Ectodermal cell (in vitro differentiated cells): ENCODE measurements around the gene VAPA.

Source experiments
- H3K27ac ChIP-seq: 2 replicates; pipeline ENCODE4 v1.7.0; 2013; ENCODE audit warnings: mild to moderate bottlenecking, low read depth, low read length; ENCODE audit not compliant: insufficient read depth, poor library complexity, severe bottlenecking
- H3K27me3 ChIP-seq: 2 replicates; pipeline ENCODE4 v1.7.0; 2013; ENCODE audit warnings: mild to moderate bottlenecking, low read length; ENCODE audit not compliant: insufficient read depth, control insufficient read depth, poor library complexity, severe bottlenecking
- H3K36me3 ChIP-seq: one replicate; pipeline ENCODE4 v1.7.0; 2013; ENCODE audit warnings: low read length; ENCODE audit not compliant: control insufficient read depth, insufficient read depth
- H3K4me1 ChIP-seq: one replicate; pipeline ENCODE4 v1.7.0; 2013; ENCODE audit warnings: low read length; ENCODE audit not compliant: control insufficient read depth, insufficient read depth
- H3K4me3 ChIP-seq: 2 replicates; pipeline ENCODE4 v1.7.0; 2013; ENCODE audit warnings: low read depth, low read length, control low read depth; ENCODE audit not compliant: insufficient read depth
- H3K9me3 ChIP-seq: 2 replicates; pipeline ENCODE4 v1.7.0; 2013; ENCODE audit warnings: mild to moderate bottlenecking, low read length, moderate library complexity; ENCODE audit not compliant: control insufficient read depth
- WGBS, 2 experiments: methylation state at CpG; one replicate each; pipeline ENCODE4 v1.1.7; 2013; ENCODE audit warnings: missing lambda C conversion rate in 2 of 2; 5-methylcytosine and 5-hydroxymethylcytosine counted together

The VAPA gene

DNA sequence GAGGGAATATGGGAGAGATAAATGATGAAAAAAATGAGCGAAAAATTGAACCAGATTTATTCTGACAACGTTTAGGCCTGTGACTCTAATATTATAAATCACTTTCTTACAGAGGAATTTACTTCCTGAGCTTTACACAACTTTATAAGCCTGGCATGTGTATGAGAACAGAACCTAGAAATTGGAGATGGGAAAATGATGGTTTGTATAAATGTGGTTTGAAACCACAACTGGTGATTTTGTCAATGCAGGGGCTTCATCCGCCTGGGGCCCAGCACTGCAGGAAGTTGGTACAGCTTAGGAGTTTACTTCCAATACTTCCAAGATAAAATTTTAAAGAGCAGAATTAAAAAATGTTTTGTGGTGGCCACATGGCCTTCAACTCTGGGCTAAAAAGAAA is 82.3 kb downstream of the VAPA start:
- no peaks in the 10 kb centered on the region for H3K36me3 ChIP-seq
- 86% methylated on average over 3 of the region's 3 CpGs; no CpG with 5 or more reads in 1 of the 2 experiments for WGBS, 2 experiments
- no peaks in the 10 kb centered on the region for H3K4me1 ChIP-seq
- H3K4me3 ChIP-seq, result no peak overlapping the region
- no peak overlapping the region for H3K27ac ChIP-seq
- H3K27me3 ChIP-seq, result no peaks in the 10 kb centered on the region
- no peaks in the 10 kb centered on the region for H3K9me3 ChIP-seq

DNA sequence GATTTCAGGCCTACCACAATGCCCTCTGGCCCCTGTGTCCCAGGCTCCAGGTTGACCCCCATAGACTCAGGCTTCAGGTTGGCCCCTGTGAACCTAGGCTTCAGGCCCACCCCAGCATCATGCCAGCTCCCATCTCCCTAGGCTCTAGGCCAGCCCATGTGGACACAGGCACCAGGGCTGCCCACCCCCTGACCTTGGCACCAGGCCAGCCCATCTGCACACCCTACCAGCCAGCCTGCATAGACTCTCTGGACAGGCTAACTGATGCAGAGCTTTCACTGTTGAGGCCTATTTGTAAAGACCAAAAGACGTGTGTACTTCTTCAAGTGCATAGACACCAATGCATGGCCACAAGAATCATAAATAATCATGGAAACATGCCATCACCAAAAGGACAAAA is 83.9 kb downstream of the VAPA start:
- H3K9me3 ChIP-seq, result no peaks in the 10 kb centered on the region
- H3K4me3 ChIP-seq, result no peak overlapping the region
- H3K36me3 ChIP-seq, result no peaks in the 10 kb centered on the region
- H3K27me3 ChIP-seq, result no peaks in the 10 kb centered on the region
- no peak overlapping the region for H3K27ac ChIP-seq
- H3K4me1 ChIP-seq, result no peaks in the 10 kb centered on the region
- WGBS, 2 experiments, result 85 to 89% methylated on average over 1 of the region's 1 CpG

DNA sequence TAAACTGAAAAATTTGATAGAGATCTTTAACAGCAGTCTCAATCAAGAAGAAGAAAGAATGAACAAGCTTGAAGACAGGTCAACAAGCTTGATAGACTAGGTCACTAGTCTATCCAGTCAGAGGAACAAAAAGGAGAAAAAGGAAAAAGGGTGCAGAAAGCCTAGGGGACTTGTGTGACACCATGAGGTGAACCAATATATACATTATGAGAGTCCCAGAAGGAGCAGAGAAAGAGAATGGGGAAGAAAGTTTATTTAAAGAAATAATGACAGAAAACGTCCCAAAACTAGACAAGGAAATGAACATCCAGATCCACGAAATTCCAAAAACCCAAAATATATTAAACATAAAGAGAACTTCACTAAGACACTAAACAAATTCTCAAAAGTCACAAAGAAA is 84.5 kb downstream of the VAPA start:
- WGBS, 2 experiments, result 85 to 100% methylated on average over 1 to 2 of the region's 2 CpGs
- H3K9me3 ChIP-seq, result no peaks in the 10 kb centered on the region
- no peak overlapping the region for H3K4me3 ChIP-seq
- no peaks in the 10 kb centered on the region for H3K36me3 ChIP-seq
- H3K27ac ChIP-seq, result no peak overlapping the region
- no peaks in the 10 kb centered on the region for H3K27me3 ChIP-seq
- no peaks in the 10 kb centered on the region for H3K4me1 ChIP-seq

DNA sequence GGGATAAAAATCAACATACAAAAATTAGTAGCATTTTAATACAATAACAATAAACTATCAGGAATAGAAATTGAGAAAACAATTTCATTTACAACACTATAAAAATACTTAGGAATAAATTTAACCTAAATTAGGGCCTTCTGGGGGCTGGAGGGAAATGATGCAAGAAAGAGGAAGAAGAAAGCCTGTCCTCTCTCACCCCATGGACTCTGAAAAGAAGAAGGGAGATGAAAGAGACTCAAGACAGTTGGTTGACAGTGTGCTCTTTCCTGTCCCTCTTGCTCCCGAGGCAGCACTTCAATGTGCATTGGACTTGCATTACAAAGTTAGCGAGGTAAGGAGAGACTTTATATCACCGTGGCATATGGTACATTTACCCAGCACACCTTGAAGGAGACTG is 88.5 kb downstream of the VAPA start:
- Histone ChIP-seq H3K4me3 (no peak overlapping the region), H3K4me1 (no peaks in the 10 kb centered on the region), H3K36me3 (no peaks in the 10 kb centered on the region), H3K9me3 (no peaks in the 10 kb centered on the region), H3K27ac (no peak overlapping the region), H3K27me3 (no peaks in the 10 kb centered on the region)
- WGBS, 2 experiments, result 90 to 92% methylated on average over 3 of the region's 3 CpGs

DNA sequence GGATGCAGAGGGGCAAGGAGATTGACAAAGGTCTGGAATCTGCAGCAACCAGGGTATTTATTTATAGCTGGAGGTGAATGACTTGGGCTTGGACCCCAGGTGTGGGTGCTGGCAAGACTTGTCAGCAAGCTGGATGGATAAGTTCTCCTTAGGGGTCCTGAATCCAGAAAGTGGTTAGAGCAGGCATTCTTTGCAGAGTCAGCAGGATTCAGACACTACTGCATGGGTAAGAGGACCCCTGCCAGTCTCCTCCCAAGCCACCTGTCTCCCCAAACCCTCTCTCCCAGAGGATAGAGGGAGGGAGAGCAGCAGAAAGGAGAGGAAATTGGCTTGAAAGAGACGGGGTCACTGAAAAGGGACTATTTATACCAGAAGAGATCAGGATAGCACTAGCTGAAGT is 89.5 kb downstream of the VAPA start:
- Histone ChIP-seq H3K27ac (no peak overlapping the region), H3K4me1 (no peaks in the 10 kb centered on the region), H3K4me3 (no peak overlapping the region), H3K36me3 (no peaks in the 10 kb centered on the region), H3K9me3 (no peaks in the 10 kb centered on the region), H3K27me3 (no peaks in the 10 kb centered on the region)
- 76 to 88% methylated on average over 1 of the region's 1 CpG for WGBS, 2 experiments

DNA sequence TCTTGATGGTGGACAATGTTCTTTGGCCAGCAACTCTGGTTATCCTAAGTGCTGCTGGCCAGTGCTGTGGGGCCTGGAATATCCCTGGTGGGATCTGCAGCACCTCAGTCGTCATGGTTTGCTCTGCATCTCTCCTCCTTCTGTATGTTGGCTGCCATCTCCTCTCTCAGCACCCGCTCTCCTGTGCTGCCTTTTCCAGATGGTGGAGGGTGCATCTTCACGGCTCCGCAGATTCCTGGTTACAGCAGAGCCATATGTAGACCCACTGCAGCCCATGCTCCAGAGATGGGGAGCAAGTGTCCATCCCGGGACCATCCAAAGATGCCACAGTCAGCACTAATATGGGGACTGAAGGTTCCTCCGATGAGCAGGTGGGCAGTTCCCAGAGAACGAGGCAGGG is 90.0 kb downstream of the VAPA start:
- WGBS, 2 experiments, result 92 to 93% methylated on average over 7 of the region's 7 CpGs
- H3K36me3 ChIP-seq, result no peaks in the 10 kb centered on the region
- no peaks in the 10 kb centered on the region for H3K27me3 ChIP-seq
- H3K4me1 ChIP-seq, result no peaks in the 10 kb centered on the region
- H3K9me3 ChIP-seq, result no peaks in the 10 kb centered on the region
- no peak overlapping the region for H3K4me3 ChIP-seq
- H3K27ac ChIP-seq, result no peak overlapping the region

DNA sequence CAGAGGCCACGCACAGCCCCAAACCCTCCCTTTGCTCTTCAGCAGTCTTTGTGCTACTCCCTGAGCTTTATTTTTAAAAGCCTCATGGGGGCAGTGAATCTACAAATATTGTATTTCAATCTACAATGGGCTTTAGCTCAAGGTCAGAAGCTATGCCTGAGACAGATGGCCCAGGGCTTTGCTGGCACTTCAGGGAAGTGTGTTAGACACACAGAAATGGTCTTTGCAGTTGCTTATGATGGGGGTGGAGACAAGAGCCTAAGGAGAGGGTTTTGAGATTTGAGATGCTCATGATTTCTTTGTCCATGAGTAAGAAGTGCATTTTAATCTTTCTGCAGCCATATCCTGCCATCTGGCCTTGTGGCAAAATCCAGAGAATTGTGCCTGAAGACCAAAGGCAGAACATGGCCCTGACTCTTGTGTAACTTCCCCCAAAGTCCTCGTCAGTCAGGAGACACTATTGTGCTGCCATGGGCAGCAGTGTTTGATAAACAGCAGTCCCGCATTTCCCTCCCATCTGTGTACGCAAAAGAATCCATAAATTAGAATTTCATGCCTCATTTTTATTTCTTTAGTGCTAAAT is 92.6 kb downstream of the VAPA start:
- Histone ChIP-seq H3K9me3 (no peaks in the 10 kb centered on the region), H3K27me3 (no peaks in the 10 kb centered on the region), H3K27ac (no peak overlapping the region), H3K4me1 (no peaks in the 10 kb centered on the region), H3K36me3 (no peaks in the 10 kb centered on the region), H3K4me3 (no peak overlapping the region)
- 94 to 95% methylated on average over 4 of the region's 4 CpGs for WGBS, 2 experiments

DNA sequence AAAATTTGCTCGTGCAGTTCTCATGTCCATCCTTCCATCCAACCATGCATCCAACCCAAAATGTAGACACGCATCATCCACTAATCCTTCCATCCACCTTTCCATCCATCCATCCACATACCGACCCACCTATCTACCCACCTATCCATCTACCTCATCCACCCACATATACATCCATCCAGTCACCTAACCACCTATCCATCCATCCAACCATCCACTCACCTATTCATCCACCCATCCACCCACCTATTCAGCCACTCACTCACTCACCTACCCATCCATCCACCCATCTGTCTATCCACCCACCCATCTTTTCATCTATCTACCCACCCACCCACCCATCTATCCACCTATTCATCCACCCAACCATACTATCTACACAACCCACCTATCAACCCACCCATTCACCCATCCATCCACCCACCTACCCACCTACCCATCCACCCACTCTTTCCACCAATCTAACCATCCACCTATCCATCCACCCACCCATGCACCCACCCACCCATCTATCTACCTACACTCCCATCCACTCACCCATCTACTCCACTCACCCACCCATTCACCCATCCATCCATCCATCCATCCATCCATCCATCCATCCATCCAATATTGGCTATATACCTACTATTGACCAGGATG is 94.3 kb downstream of the VAPA start:
- H3K36me3 ChIP-seq, result no peaks in the 10 kb centered on the region
- no peak overlapping the region for H3K4me3 ChIP-seq
- H3K27ac ChIP-seq, result no peak overlapping the region
- no peaks in the 10 kb centered on the region for H3K27me3 ChIP-seq
- H3K4me1 ChIP-seq, result no peaks in the 10 kb centered on the region
- 93% methylated on average over 3 of the region's 3 CpGs for WGBS, 2 experiments
- no peaks in the 10 kb centered on the region for H3K9me3 ChIP-seq
